DOHH2 (cell line): ENCODE results near the gene UVSSA.

Source experiments
- CTCF ChIP-seq: fragments of 200-600 bp; sonication (generic); IDR thresholded peaks from one replicate; pipeline ENCODE4 v1.5.1; 2014; ENCODE audit warnings: antibody characterized with exemption, mild to moderate bottlenecking, low read depth, low read length; ENCODE audit not compliant: poor library complexity, severe bottlenecking
- EZH2phosphoT487 ChIP-seq: fragments of 200-600 bp; sonication (generic); IDR thresholded peaks from 2 replicates; pipeline ENCODE4 v1.6.1; 2017; ENCODE audit warnings: borderline replicate concordance, mild to moderate bottlenecking, antibody characterized with exemption, low read length, moderate library complexity, mixed read lengths

- no peak for TF ChIP-seq CTCF
- TF ChIP-seq EZH2phosphoT487: no peak
These were observed 69.3 kb downstream of the UVSSA start for GRCh38 chr4:1416051-1416947.
